ENCODE measurements around the gene ISLR.

Gene ISLR

DNA sequence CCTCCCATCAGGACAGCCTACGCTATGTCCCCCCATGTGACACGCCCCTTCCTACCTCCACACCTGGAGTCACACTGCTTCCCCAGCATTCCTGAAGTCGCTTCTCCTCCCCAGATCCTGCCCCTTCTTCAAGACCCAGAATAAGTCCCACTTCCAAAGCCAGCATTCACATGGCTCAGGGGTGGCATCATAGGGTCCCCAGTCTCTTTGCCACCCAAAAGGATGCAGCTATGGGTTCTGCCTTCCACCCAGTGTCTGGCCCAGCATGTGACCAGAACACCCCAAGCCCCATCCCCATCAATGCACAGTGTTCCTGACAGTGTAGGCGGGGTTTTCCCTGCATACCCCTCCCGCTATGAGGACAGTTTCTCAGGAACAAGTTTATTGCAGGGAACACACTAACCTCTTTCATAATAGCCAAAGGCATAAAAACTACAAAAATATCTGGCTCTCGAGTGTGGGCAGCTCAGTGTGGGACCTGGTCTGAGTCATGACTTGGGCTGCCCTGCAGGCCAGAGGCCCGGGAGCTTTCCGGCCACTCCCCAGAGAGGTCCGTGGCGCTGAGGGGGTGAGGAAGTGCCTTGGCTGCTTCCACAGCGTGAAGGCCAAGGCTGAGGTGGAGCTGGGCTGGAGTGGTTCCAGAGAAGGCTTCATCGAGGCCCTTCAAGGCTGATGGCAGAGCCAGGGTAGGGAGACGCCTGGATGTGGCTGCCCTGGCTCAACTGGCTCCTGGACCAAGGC, 5.8 kb downstream of the ISLR start:
- no peak for FAIRE-seq
- no peak for DNase-seq (ENCODE audit: insufficient read length, low spot score)
- TF ChIP-seq, protein P1, sequence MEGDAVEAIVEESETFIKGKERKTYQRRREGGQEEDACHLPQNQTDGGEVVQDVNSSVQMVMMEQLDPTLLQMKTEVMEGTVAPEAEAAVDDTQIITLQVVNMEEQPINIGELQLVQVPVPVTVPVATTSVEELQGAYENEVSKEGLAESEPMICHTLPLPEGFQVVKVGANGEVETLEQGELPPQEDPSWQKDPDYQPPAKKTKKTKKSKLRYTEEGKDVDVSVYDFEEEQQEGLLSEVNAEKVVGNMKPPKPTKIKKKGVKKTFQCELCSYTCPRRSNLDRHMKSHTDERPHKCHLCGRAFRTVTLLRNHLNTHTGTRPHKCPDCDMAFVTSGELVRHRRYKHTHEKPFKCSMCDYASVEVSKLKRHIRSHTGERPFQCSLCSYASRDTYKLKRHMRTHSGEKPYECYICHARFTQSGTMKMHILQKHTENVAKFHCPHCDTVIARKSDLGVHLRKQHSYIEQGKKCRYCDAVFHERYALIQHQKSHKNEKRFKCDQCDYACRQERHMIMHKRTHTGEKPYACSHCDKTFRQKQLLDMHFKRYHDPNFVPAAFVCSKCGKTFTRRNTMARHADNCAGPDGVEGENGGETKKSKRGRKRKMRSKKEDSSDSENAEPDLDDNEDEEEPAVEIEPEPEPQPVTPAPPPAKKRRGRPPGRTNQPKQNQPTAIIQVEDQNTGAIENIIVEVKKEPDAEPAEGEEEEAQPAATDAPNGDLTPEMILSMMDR (IDR thresholded peaks at IDR 0.05; ENCODE audit: insufficient read depth, missing control alignments): no peak

GRCh38 chr15:74179983-74180880, 6.7 kb downstream of the ISLR start:
- TF ChIP-seq, protein P1 (IDR thresholded peaks at IDR 0.05; ENCODE audit: insufficient read depth, missing control alignments): no peak
- no peak for DNase-seq (ENCODE audit: insufficient read length, low spot score)
- FAIRE-seq: no peak

DNA sequence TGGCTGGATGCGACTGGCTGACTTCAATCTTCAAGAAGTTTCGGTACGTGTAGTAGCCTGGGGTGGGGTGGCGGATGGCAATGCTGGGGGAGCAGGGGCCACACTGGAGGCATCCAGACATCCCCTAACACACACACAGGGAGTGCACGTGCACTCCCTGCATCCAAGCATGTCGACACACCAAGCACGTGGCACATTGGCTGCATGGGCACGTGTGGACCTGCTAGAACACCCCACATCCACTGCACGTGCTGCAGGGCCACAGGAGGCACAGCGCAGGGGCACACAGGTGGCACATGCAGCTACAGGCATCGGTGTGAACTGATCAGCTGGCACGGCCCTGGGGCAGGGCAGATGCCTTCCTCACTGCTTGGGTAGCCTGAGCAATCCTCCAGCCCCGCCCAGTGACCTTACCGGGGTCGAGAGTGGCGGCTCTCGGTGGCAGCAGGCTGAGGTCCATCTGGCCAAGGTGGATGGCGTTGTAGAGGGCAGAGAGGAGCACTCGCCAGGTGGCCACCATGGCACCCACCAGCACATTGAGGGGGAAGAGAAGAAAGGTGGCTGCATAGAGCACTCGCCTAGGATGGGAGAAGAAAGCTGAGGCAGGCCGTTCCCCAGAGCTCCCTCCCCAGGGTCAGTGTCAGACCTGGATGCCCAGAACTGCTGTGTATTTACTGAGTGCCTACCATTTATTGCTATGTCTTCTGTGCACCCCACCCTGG, 7.5 kb downstream of the ISLR start:
- DNase-seq (ENCODE audit: insufficient read length, low spot score): no peak
- TF ChIP-seq, protein P1 (IDR thresholded peaks at IDR 0.05; ENCODE audit: insufficient read depth, missing control alignments): no peak
- FAIRE-seq: no peak

- FAIRE-seq (no peak), DNase-seq (ENCODE audit: insufficient read length, low spot score) (no peak)
- TF ChIP-seq, protein P1 (IDR thresholded peaks at IDR 0.05; ENCODE audit: insufficient read depth, missing control alignments): no peak
Measured at GRCh38 chr15:74182131-74182530, 8.6 kb downstream of the ISLR start.

- DNase-seq (ENCODE audit: insufficient read length, low spot score) (no peak), FAIRE-seq (no peak)
- TF ChIP-seq, protein P1 (IDR thresholded peaks at IDR 0.05; ENCODE audit: insufficient read depth, missing control alignments): no peak
Measured at GRCh38 chr15:74184582-74185091, 11.1 kb downstream of the ISLR start.

- FAIRE-seq: no peak
- no peak for DNase-seq (ENCODE audit: insufficient read length, low spot score)
- TF ChIP-seq, protein P1 (IDR thresholded peaks at IDR 0.05; ENCODE audit: insufficient read depth, missing control alignments): no peak
Measured at GRCh38 chr15:74185710-74186348, 12.3 kb downstream of the ISLR start.
